Lung (tissue), 12 donors: ENCODE results near the gene HTT. TPM values are rescaled to one million over a fixed set of nuclear protein-coding genes. Genes with fewer than 3 reads are reported as not detected.
"Not testable (repeated sequence)": the region's sequence is repeated elsewhere in the genome, so short reads cannot be mapped to it uniquely, and the experiment has no call there.

Experiments
- ATAC-seq: fragments of 200-7000 bp; cut with Tn5 transposase; one replicate; pipeline ENCODE4 v1.9.1; 2020; ENCODE audit warnings: moderate number of reproducible peaks; ENCODE audit not compliant: insufficient read depth, low FRiP score
- DNase-seq, 3 donors: peaks; one replicate each; pipeline ENCODE4 v3.0.0-alpha.2; 2013 to 2017
- H3K27ac ChIP-seq, 2 donors: one replicate each; pipeline ENCODE4 v1.5.1; 2013; ENCODE audit warnings: mild to moderate bottlenecking in 2 of 2, moderate library complexity in 2 of 2, control low read depth in 1 of 2, inconsistent platforms in 1 of 2, low read depth in 1 of 2, low read length in 1 of 2
- H3K27me3 ChIP-seq, 3 donors: one replicate each; pipeline ENCODE4 v1.5.1; 2013; ENCODE audit warnings: low read length in 2 of 3; ENCODE audit not compliant: control insufficient read depth in 3 of 3, insufficient read depth in 3 of 3
- H3K36me3 ChIP-seq, 4 donors: one replicate each; pipeline ENCODE4 v1.5.1; 2013; ENCODE audit warnings: low read length in 4 of 4, mild to moderate bottlenecking in 1 of 4, moderate library complexity in 1 of 4; ENCODE audit not compliant: control insufficient read depth in 4 of 4, insufficient read depth in 4 of 4
- H3K4me1 ChIP-seq, 5 donors: one replicate each; pipeline ENCODE4 v1.5.1; 2013; ENCODE audit warnings: low read length in 5 of 5, mild to moderate bottlenecking in 2 of 5, moderate library complexity in 1 of 5; ENCODE audit not compliant: control insufficient read depth in 5 of 5, insufficient read depth in 5 of 5
- H3K4me3 ChIP-seq: one replicate; pipeline ENCODE4 v1.5.1; 2013; ENCODE audit warnings: mild to moderate bottlenecking, control low read depth, moderate library complexity
- H3K9ac ChIP-seq, 2 donors: one replicate each; pipeline ENCODE4 v1.5.1; 2013; ENCODE audit warnings: low read length in 2 of 2, control low read depth in 1 of 2; ENCODE audit not compliant: insufficient read depth in 1 of 2
- H3K9me3 ChIP-seq, 4 donors: one replicate each; pipeline ENCODE4 v1.5.1; 2013; ENCODE audit warnings: low read length in 3 of 4, mild to moderate bottlenecking in 1 of 4, moderate library complexity in 1 of 4; ENCODE audit not compliant: control insufficient read depth in 4 of 4, insufficient read depth in 3 of 4
- WGBS, 2 donors: extraction: QIAGEN DNeasy Blood & Tissue Kit; methylation state at CpG; one replicate each; pipeline ENCODE4 v1.1.7; 2013; 5-methylcytosine and 5-hydroxymethylcytosine counted together
- polyA plus RNA-seq, 2 donors: library from polyadenylated mRNA; stranded (reverse); fragments of 200-250 nt; gene quantifications; one replicate each; pipeline ENCODE4 v1.2.1, GENCODE V29; 2013
- total RNA-seq, 2 donors: library from RNA; depleted of rRNA in 1 of 2; stranded (reverse); fragments of >200 nt in 1 of 2; gene quantifications; one replicate each; pipeline ENCODE4 v1.2.1, GENCODE V29; 2014 to 2021
- TF ChIP-seq, protein P1 (sequence below): IDR thresholded peaks from 2 replicates; pipeline ENCODE4 v1.5.1; 2012; ENCODE audit warnings: mild to moderate bottlenecking; ENCODE audit errors: control extremely low read depth, extremely low read depth
- donor health status: control.
- donor health status: control.
- donor health status: Bipolar disorder and iron deficiency.
- donor health status: healthy.
- donor health status: DM: yes; HTN: yes; CAD: no.

Gene HTT
- total and polyA plus RNA-seq, 4 donors: 17.0 to 109 (median 48.4) TPM

DNA sequence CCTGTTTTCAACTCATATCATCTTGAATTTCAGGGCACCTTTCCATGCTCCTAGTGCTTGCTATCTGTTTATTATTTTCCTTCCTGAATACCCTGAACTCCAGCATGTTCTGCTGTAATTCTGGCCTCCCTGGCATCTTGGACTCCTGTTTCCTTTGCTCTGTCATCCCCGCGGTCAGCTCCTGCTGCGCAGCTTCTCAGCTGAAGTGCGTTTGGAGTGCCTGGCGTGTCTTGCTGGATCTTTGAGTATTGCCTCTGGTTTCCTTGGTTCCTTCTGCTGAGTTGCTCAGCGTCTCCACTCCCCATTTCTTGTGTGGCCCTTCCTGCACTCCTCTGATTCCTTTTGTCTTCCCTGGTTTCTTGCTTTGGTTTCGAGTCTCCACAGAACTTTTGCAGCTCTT lies 84.4 kb downstream of the HTT start:
- DNase-seq (no peak), ATAC-seq (no peak)
- Histone ChIP-seq H3K27me3 (no peaks in the 10 kb centered on the region), H3K4me1 (no peaks in the 10 kb centered on the region), H3K27ac (no peak overlapping the region), H3K9ac (no peak overlapping the region), H3K4me3 (no peak overlapping the region), H3K9me3 (peaks cover 0 to 3% (median under 1%) of the 10 kb centered on the region in 4 donors), H3K36me3 (peaks cover 20 to 33% (median 23%) of the 10 kb centered on the region in 4 donors)
- 82 to 83% methylated on average over 7 of the region's 7 CpGs for whole genome bisulfite sequencing, 2 donors
- TF ChIP-seq, protein P1, sequence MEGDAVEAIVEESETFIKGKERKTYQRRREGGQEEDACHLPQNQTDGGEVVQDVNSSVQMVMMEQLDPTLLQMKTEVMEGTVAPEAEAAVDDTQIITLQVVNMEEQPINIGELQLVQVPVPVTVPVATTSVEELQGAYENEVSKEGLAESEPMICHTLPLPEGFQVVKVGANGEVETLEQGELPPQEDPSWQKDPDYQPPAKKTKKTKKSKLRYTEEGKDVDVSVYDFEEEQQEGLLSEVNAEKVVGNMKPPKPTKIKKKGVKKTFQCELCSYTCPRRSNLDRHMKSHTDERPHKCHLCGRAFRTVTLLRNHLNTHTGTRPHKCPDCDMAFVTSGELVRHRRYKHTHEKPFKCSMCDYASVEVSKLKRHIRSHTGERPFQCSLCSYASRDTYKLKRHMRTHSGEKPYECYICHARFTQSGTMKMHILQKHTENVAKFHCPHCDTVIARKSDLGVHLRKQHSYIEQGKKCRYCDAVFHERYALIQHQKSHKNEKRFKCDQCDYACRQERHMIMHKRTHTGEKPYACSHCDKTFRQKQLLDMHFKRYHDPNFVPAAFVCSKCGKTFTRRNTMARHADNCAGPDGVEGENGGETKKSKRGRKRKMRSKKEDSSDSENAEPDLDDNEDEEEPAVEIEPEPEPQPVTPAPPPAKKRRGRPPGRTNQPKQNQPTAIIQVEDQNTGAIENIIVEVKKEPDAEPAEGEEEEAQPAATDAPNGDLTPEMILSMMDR: no peak

DNA sequence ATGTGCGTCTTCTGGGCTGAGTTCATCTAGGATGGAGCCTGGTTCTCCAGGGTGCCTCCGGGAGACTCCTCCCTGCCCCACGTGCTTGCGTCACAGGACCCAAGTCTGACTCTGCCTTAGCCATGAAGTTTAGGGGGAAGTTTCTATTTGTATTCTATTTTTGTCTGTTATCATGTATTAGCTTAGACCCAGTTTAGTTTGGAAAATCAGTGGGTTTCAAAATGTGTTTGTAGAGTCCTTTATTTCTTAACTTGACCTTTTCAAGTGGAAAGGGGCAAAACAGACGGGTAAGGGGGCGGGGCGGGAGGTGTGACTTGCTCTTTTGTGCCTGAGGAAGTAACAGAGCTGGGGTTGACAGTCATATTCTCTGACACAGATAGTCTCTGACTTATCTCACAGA lies 86.0 kb downstream of the HTT start:
- H3K27me3 ChIP-seq: no peaks in the 10 kb centered on the region
- H3K36me3 ChIP-seq: peaks cover 17 to 29% (median 17%) of the 10 kb centered on the region in 4 donors
- no peak overlapping the region for H3K27ac ChIP-seq
- H3K9ac ChIP-seq: no peak overlapping the region
- ATAC-seq: no peak
- H3K9me3 ChIP-seq: peaks cover 0 to 3% (median under 1%) of the 10 kb centered on the region in 4 donors
- no peak overlapping the region for H3K4me3 ChIP-seq
- H3K4me1 ChIP-seq: no peaks in the 10 kb centered on the region
- no peak for DNase-seq
- 81 to 85% methylated on average over 7 of the region's 7 CpGs for WGBS, 2 donors
- TF ChIP-seq, protein P1: no peak

DNA sequence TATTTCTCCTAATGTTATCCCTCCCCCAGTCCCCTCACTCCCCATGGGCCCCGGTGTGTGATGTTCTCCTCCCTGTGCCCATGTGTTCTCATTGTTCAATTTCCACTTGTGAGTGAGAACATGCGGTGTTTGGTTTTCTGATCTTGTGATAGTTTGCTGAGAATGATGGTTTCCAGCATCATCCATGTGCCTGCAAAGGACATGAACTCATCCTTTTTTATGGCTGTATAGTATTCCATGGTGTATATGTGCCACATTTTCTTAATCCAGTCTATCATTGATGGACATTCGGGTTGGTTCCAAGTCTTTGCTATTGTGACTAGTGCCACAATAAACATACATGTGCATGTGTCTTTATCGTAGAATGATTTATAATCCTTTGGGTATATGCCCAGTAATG lies 86.6 kb downstream of the HTT start:
- H3K4me1 ChIP-seq, H3K27me3 ChIP-seq, DNase-seq, H3K9ac ChIP-seq, H3K9me3 ChIP-seq, ATAC-seq, H3K4me3 ChIP-seq, H3K27ac ChIP-seq: not testable (repeated sequence)
- peaks cover 17 to 25% (median 17%) of the 10 kb centered on the region in 4 donors for H3K36me3 ChIP-seq
- 97 to 99% methylated on average over 4 of the region's 4 CpGs for WGBS, 2 donors

DNA sequence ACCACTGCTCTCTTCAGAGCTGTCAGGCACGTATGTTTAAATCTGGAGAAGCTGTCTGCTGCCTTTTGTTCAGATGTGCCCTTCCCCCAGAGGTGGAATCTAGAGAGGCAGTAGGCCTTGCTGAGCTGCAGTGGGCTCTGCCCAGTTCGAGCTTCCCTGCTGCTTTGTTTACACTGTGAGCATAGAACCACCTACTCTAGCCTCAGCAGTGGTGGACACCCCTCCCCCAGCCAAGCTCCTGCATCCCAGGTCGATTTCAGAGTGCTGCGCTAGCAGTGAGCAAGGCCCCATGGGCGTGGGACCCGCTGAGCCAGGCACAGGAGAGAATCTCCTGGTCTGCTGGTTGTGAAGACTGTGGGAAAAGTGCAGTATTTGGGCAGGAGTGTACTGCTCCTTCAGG lies 92.0 kb downstream of the HTT start:
- H3K36me3 ChIP-seq: peaks cover 0 to 13% (median 7%) of the 10 kb centered on the region in 4 donors
- DNase-seq, H3K9me3 ChIP-seq, H3K4me1 ChIP-seq, H3K27ac ChIP-seq, H3K4me3 ChIP-seq, H3K9ac ChIP-seq, H3K27me3 ChIP-seq, ATAC-seq: not testable (repeated sequence)
- WGBS, 2 donors: 87 to 89% methylated on average over 6 of the region's 6 CpGs
